Endometrial microvascular endothelial cells (primary cell): Measurements from ENCODE around the gene FUT8. TPM values are rescaled to one million over a fixed set of nuclear protein-coding genes. Genes with fewer than 3 reads are reported as not detected.
"Not testable (repeated sequence)": the region's sequence is repeated elsewhere in the genome, so short reads cannot be mapped to it uniquely, and the experiment has no call there.

Experiments used
- in situ Hi-C: cut with HindIII; loops from 2 replicates; pipeline ENCODE4 v1.10.0; 2017; ENCODE audit warnings: low sequenced_read_pairs, low pct_unique_long_range_greater_than_20kb; ENCODE audit errors: inconsistent ontology term
- total RNA-seq: library from RNA; depleted of rRNA; stranded (reverse); fragments of >200 nt; gene quantifications from one replicate; pipeline ENCODE4 v1.2.3, GENCODE V29; 2015; ENCODE audit errors: inconsistent ontology term

Gene FUT8
- total RNA-seq, 1 donor from 2014 or later, result 37.4 TPM

- in situ Hi-C loops, result no loop called here
Observed at GRCh38 chr14:65438266-65438933, 25.9 kb downstream of the FUT8 start.

GRCh38 chr14:65439117-65439516 is 26.6 kb downstream of the FUT8 start:
- in situ Hi-C loops, result no loop called here

DNA sequence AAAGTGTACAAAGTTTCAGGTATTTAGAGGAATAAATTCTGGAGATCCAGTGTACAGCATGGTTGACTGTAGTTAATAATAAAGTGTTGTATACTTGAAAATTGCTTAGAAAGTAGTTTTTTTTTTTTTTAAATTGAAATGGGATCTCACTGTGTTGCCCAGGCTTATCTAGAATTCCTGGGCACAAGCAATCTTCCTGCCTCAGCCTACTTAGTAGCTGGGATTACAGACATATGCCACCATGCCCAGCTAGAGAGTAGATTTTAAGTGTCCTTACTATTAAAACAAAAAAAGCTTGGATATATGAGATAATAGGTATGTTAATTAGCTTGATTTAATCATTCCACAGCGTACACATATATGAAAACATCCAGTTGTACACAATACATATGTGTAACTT is 27.7 kb downstream of the FUT8 start:
- in situ Hi-C loops, result no loop called here

DNA sequence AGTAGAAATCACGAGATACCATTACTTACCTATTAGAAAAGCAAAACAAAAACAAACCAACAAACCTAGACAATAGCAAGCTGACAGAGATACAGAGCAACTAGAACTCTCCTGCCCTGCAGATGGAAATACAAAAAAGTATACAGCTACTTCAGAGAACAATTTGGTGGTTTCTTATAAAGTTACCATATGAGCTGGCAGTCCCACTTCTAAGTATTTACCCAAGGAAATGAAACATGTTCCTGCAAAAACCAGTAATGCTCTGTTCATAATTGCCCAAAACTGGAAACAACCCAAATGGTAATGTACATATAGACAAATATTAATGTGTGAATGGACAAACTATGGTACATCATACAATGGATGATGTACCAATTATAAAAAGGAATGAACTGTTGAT is 31.7 kb downstream of the FUT8 start:
- in situ Hi-C loops, result no loop called here

DNA sequence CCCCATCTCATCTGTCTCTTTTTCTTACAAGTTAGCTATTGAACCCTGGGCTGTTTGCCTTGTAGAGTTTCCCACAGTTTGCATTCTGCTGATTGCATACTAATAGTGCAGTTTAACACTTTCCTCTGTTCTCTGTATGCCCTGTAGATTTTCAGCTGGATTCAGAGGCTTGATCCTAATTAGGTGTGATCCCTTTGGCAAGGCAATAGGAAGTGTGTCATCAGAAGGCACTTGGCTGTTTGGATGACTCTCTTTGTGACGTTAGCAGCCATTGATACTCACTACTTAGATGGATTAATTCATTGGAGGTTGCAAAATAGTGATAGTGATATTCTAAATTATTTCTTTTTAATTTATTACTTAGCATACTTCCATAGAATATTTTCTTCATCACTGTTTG is 33.6 kb downstream of the FUT8 start:
- in situ Hi-C loops, result no loop called here

- in situ Hi-C loops, result no loop called here
Observed at GRCh38 chr14:65449647-65450046, 37.1 kb downstream of the FUT8 start.

GRCh38 chr14:65453807-65454480 is 41.4 kb downstream of the FUT8 start:
- in situ Hi-C loops, result no loop called here

GRCh38 chr14:65456247-65456646 is 43.7 kb downstream of the FUT8 start:
- in situ Hi-C loops, result no loop called here

GRCh38 chr14:65461730-65462129 is 49.2 kb downstream of the FUT8 start:
- in situ Hi-C loops, result no loop called here

DNA sequence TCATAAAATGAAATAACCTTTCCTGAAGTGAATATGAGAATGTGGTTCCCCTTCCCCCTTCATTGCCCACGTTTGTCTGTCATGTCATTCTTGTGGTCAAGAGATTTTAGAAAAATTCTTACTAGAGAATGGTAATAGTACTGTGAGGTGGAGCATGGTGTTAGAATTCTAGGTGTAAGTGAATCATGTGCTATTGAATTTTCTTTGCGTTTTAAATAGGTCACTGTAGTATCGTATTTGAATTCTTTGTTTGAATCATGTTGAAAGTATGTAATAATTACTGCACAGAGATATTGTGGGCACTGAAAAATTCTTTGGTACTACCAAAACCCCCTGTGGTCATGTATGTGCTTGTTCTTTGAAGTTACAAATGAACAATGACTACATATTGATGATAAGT is 49.9 kb downstream of the FUT8 start:
- in situ Hi-C loops, result no loop called here

DNA sequence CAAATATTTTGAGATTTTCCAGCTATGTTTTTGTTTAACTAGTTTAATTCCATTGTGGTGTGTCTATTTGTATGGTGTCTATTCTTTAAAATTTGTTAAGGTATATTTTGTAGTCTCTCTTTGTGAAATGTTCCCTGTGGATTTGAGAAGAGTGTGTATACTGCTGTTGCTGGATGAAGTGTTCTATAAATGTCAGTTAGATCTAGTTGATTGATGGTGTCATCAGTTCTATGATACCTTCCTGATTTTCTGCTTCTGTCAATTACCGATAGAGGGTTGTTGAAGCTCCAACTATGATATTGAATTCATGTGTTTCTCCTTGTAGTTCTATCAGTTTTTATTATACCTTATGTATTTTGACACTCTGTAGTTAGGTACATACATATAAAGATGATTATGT is 53.1 kb downstream of the FUT8 start:
- in situ Hi-C loops, result no loop called here

GRCh38 chr14:65467926-65468325 is 55.4 kb downstream of the FUT8 start:
- in situ Hi-C loops, result not testable (repeated sequence)

DNA sequence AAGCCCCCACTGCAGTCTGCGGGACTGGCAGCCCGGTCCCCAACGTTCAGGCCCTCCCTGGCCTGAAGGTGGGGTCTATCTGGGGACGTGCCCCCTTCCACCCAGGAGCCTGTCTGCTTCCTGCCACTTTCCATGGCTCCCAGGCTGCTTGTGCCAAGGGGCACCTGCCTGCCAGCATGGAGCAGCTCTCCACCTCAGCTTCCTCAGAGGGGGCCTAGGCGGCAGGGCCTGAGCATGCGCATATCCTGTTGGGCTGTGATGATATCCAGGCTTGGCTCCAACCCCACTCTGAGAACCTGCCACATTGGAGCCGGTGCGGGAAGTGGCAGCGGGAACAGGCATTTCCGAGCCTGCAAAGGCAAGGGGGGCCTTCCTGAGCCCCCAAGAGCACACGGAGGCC is 57.4 kb downstream of the FUT8 start:
- in situ Hi-C loops, result no loop called here

- in situ Hi-C loops, result no loop called here
Observed at GRCh38 chr14:65470404-65470880, 57.9 kb downstream of the FUT8 start.

DNA sequence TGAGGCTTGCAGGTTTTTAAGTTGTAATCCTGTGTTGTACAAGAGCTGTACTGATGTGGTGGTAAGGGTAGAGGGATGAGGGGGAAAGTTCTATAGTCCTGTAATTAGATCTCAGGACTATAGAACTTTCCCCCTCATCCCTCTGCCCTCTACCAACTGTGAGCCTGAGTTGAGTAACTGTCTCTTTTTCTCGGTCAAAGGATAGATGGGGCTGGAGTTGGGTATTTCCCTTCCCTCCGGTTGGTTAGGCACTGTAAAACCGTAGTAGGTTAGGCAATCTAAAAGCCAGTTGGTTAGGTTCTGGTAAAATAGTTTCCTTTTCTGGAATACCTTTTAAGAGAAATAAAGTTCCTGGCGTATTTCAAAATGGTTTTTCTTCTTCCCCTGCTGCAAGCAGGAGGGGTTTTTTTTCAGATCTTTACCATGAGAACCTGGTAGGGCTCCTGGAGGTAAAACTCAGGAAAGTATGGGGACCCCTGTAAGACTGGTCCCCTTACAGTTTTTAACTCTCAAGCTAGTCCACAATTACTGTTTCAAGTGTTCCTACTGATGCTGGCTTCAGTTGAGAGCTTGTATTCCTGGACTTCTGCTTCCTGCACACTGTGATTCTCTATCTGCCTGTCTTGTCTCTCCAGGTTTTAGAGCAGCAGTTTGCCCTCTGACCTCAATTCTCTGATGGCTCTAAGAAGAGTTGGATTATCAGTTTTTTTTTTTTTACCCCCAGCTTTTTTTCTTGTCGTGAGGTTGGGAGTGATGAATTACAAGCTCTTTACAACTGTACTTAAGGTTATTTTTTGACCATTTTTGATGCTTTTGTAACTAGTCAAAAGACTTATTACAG is 58.7 kb downstream of the FUT8 start:
- in situ Hi-C loops, result no loop called here

DNA sequence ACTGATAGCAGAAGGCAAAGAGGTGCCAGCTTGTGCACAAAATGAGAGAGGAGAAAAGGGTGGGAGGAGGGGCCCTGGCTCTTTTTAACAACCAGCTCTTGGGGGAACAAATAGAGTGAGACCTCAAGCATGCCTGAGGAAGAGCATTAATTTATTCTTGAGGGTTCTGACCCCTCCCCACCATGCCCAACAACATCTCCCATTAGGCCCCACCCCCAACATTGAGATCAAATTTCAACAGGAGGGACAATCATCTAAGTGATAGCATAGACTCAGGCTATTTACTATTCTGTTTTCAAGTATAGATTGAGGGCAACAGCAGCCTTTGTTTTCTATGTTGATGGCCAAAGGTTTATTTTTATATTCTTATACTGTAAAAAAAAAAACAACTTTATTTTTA is 59.7 kb downstream of the FUT8 start:
- in situ Hi-C loops, result no loop called here

DNA sequence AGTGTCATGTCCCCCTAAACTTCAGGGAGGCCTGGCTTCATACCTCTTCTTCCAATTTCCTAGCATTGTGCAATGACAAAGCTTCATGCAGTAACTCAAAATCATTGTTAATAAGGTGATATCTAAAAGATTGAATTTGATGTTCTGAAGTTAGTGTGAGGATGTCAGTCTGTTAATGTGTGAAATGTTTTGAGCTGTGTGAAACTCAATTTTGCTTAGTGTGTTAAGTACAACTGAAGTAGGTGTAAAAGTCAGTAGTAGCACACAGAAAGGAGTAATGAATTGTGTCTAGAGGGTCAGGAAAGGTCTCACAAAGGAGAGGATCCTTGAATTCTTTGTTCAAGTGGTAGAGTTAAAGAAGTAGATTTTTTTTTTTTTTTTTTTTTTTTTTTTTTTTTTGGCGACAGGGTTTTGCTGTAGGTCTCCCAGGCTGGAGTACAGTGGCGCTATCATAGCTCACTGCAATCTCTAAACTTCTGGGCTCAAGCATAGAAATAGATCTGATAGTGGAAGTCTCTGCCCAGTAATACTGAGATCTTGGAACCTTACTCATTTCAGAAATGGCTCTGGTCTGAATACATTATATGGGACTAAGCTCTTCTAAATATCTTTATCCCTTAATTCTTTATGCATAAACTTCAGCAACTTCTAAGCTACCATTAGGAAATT is 63.9 kb downstream of the FUT8 start:
- in situ Hi-C loops, result no loop called here

GRCh38 chr14:65476942-65477318 is 64.4 kb downstream of the FUT8 start:
- in situ Hi-C loops, result no loop called here

DNA sequence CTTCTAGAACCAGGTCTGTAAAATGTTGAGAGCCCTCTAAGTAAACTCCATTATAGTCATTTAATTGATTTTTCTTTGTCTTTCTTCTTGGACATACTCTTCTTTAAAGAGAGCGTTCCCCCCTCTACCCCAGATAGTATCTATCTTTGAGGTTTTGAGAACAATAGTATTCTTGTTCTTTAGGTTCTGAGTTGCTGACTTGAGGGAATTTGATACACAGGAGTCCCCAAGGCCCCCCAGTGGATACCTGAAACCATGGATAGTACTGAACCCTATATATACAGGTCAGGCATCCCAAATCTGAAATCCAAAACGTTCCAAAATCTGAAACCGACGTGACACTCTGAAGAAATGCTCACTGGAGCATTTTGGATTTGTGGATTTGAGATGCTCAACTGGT is 65.5 kb downstream of the FUT8 start:
- in situ Hi-C loops, result no loop called here
